ENCODE data around the gene SRA1.

The SRA1 gene

DNA sequence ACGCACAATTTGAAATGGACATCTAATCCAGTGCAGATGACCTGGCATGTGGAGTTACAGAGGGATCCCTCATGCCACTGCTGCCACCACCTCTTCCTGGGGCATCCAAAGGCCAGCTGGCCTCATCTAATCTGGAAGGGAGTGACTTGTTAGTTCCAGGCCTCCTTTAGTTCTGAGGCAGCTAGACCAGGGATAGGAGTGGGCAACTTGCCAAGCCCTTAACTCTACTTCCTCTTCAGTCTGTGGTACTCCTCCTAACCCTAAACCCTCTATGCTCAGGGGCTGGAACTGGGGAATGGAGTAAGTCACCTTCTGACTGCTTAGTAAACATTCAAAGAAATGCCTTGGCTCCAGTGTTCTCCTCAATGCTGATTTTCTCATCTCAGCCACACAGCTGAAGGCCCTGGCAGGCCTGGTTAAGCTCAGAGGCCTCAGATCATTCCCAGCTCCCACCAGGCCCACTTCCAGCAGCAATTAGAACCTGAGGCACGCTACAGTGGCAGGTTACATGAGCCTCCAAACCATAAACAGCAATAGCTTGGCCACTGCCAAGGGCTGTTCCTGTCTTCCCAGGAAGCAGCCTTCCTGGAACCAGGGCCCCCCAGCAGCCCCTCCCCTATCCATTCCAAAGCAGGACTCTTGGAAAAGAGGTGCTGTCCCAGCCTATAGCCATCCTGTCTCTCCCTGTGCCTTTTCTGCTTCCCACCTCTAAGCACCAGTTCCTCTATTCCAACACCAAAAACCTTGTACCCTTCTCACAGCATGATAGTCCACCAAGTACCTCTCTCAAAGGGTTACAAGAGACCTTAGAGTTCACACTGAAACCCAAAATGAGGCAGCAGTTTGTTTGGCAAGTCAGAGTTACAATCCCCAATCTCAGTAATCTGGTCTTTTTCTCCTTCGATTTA lies 7.8 kb downstream of the SRA1 start:
- Histone ChIP-seq H3K27me3 (ENCODE audit: control insufficient read depth, insufficient read depth, low read length) (no peaks in the 10 kb centered on the region), H3K36me3 (ENCODE audit: insufficient read depth, low read length) (peaks cover 42% of the 10 kb centered on the region), H3K9ac (ENCODE audit: low read depth, low read length) (peak overlapping the region; percentile 74), H3K4me1 (ENCODE audit: control insufficient read depth, insufficient read depth, low read length) (peaks cover 43% of the 10 kb centered on the region), H3K4me3 (ENCODE audit: low read length) (no peak overlapping the region), H3K4me2 (ENCODE audit: low read length) (no peak overlapping the region), H3K9me3 (replicated peaks; ENCODE audit: low read length) (no peaks in the 10 kb centered on the region)

DNA sequence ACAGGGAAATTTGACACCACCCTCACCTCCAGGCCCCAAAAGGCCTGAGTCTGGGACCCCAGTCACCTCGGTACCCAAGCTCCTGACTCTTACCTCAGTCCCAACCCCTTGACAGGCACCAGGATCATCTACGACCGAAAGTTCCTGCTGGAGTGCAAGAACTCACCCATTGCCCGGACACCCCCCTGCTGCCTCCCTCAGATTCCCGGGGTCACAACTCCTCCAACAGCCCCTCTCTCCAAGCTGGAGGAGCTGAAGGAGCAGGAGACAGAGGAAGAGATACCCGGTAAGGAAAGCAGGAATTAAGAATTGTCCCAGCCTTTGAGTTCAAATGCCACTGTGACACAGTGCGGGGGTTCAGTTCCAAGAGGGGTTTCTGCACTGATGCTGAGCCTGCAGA lies 8.5 kb downstream of the SRA1 start:
- Histone ChIP-seq H3K9me3 (replicated peaks; ENCODE audit: low read length) (no peaks in the 10 kb centered on the region), H3K4me1 (ENCODE audit: control insufficient read depth, insufficient read depth, low read length) (peaks cover 36% of the 10 kb centered on the region), H3K27me3 (ENCODE audit: control insufficient read depth, insufficient read depth, low read length) (no peaks in the 10 kb centered on the region), H3K36me3 (ENCODE audit: insufficient read depth, low read length) (peaks cover 45% of the 10 kb centered on the region), H3K9ac (ENCODE audit: low read depth, low read length) (peak overlapping the region; percentile 74), H3K4me3 (ENCODE audit: low read length) (no peak overlapping the region), H3K4me2 (ENCODE audit: low read length) (no peak overlapping the region)

DNA sequence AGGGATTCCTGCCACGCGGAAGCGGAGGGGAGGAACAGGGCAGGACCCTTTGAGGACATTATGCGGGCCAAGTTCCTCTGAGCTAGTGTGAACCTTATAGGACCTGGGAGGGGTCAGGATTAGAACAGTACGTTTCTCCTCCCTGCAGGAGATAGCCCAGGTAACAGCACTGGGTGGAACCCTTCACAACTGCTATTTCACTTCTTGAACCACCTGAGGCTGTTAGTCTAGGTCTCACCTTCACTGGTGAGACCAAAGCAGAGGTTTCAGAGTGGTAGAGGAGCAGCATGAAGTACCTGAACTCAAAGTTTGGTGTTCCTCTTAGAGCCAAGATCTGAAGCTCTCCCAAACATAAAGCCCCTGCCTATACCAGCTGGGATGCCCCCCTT lies 9.0 kb downstream of the SRA1 start:
- no peaks in the 10 kb centered on the region for H3K9me3 ChIP-seq (replicated peaks; ENCODE audit: low read length)
- peaks cover 32% of the 10 kb centered on the region for H3K4me1 ChIP-seq (ENCODE audit: control insufficient read depth, insufficient read depth, low read length)
- H3K4me2 ChIP-seq (ENCODE audit: low read length) = peak overlapping the region; percentile 82
- H3K4me3 ChIP-seq (ENCODE audit: low read length) = peak overlapping the region; percentile 62
- peaks cover 44% of the 10 kb centered on the region for H3K36me3 ChIP-seq (ENCODE audit: insufficient read depth, low read length)
- peak overlapping the region; percentile 74 for H3K9ac ChIP-seq (ENCODE audit: low read depth, low read length)
- no peaks in the 10 kb centered on the region for H3K27me3 ChIP-seq (ENCODE audit: control insufficient read depth, insufficient read depth, low read length)

DNA sequence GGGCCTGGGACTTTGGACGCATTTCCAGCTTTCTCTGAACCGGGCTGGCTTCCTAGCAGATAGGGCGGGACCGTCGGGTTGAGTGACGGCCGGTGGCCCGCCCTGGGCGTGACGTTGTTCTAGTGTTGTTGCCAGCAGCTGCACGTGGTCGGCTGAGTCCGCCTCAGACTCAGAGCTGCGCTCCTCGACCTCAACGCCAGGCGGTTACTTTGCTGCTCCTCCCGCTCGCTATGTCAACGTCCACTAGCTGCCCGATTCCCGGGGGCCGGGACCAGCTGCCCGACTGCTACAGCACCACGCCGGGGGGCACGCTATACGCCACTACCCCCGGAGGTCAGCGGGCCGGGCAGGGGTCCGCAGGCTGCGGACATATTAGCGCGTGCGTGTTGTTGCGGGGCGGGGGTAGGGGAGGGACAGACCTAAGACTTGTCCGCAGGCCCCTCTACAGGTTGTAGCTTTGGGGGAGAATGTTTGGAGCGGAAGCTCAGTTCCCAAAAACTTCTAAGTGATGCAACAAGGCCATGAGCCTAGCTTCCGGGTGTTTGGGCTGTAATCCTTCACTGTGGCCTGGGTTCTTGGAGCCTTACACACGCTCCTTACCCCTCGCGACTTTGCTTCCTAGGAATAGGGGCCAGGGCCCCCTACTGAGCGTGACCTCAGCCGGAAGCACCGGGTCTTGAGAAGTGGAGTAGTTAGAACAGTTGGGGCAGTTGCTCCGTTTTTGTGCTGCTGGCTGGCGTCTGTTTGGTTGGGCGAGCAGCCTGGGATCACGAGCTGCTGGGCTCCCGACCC lies 9.6 kb downstream of the SRA1 start, which contains the start of gene EIF4EBP3:
Gene EIF4EBP3 (plus strand): TSS at position 155 of the 792 bp plus-strand sequence. CDS start 76 bp downstream, at position 231.
- Histone ChIP-seq H3K4me3 (ENCODE audit: low read length) (peak within 1 kb of the TSS; percentile 62), H3K27me3 (ENCODE audit: control insufficient read depth, insufficient read depth, low read length) (no peaks in the 10 kb centered on the region), H3K9me3 (replicated peaks; ENCODE audit: low read length) (no peaks in the 10 kb centered on the region), H3K4me2 (ENCODE audit: low read length) (peak within 1 kb of the TSS; percentile 82), H3K9ac (ENCODE audit: low read depth, low read length) (peak within 1 kb of the TSS; percentile 74), H3K36me3 (ENCODE audit: insufficient read depth, low read length) (peaks cover 47% of the 10 kb centered on the region), H3K4me1 (ENCODE audit: control insufficient read depth, insufficient read depth, low read length) (peaks cover 32% of the 10 kb centered on the region)

DNA sequence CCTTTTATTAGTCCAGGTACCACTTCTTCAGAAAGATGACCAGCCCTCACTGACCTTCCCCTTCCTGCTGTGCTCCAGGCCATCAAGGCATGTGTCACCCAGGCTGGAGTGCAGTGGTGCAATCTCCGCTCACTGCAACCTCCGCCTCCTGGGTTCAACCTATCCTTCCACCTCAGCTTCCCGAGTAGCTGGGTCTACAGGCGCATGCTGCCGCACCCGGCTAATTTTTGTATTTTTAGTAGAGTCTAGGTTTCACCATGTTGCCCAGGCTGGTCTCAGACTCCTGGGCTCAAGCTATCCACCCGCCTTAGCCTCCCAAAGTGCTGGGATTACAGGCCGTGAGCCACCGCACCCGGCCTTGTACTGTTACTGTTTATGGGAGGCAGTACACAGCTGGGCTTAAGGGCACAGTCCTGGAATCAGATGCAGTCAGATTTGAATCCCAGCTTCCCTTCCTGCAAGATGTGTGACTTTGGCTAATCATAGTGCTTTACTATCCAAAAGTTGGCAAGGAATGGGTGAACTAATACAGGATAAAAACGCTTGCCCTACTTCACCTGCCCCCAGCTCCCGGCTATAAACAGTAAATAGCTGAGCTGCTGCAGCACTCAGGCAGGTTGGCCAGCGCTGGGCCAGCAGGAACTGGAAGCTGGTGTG lies 10.3 kb downstream of the SRA1 start:
- peaks cover 32% of the 10 kb centered on the region for H3K4me1 ChIP-seq (ENCODE audit: control insufficient read depth, insufficient read depth, low read length)
- peak overlapping the region; percentile 82 for H3K4me2 ChIP-seq (ENCODE audit: low read length)
- no peaks in the 10 kb centered on the region for H3K9me3 ChIP-seq (replicated peaks; ENCODE audit: low read length)
- peaks cover 48% of the 10 kb centered on the region for H3K36me3 ChIP-seq (ENCODE audit: insufficient read depth, low read length)
- peak overlapping the region; percentile 52 for H3K9ac ChIP-seq (ENCODE audit: low read depth, low read length)
- H3K27me3 ChIP-seq (ENCODE audit: control insufficient read depth, insufficient read depth, low read length) = no peaks in the 10 kb centered on the region
- H3K4me3 ChIP-seq (ENCODE audit: low read length) = peak overlapping the region; percentile 50

DNA sequence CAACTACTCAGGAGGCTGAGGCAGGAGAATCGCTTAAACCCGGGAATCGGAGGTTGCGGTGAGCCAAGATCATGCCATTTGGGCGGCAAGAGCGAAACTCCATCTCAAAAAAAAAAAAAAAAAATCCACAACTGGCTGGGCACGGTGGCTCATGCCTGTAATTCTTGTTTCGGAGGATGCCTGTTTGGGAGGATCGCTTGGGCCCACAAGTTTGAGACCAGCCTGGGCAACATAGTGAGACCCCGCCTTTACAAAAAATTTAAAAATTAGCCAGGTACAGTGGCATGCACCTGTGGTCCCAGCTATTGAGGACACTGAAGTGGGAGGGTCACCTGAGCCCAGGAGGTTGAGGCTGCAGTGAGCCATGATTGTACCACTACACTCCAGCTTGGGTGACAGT lies 11.7 kb downstream of the SRA1 start:
- peaks cover 47% of the 10 kb centered on the region for H3K36me3 ChIP-seq (ENCODE audit: insufficient read depth, low read length)
- H3K9me3 ChIP-seq (replicated peaks; ENCODE audit: low read length) = no peaks in the 10 kb centered on the region
- H3K4me3 ChIP-seq (ENCODE audit: low read length) = no peak overlapping the region
- H3K4me1 ChIP-seq (ENCODE audit: control insufficient read depth, insufficient read depth, low read length) = peaks cover 32% of the 10 kb centered on the region
- no peaks in the 10 kb centered on the region for H3K27me3 ChIP-seq (ENCODE audit: control insufficient read depth, insufficient read depth, low read length)
- no peak overlapping the region for H3K4me2 ChIP-seq (ENCODE audit: low read length)
- H3K9ac ChIP-seq (ENCODE audit: low read depth, low read length) = no peak overlapping the region

DNA sequence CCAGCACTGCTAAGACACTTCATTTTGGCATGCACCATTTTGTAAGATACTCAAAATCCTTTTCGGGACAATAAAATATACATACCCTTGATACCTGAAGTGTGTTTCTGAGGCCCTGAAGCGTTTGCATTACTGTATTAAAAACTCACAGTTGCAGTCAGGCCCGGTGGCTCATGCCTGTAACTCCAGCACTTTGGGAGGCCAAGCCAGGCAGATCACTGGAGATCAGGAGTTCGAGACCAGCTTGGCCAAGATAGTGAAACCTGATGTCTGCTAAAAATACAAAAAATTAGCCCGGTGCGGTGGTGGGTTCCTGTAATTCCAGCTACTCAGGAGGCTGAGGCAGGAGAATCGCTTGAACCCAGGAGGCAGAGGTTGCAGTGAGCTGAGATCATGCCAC lies 12.3 kb downstream of the SRA1 start:
- no peaks in the 10 kb centered on the region for H3K9me3 ChIP-seq (replicated peaks; ENCODE audit: low read length)
- H3K4me2 ChIP-seq (ENCODE audit: low read length) = no peak overlapping the region
- no peaks in the 10 kb centered on the region for H3K27me3 ChIP-seq (ENCODE audit: control insufficient read depth, insufficient read depth, low read length)
- H3K4me1 ChIP-seq (ENCODE audit: control insufficient read depth, insufficient read depth, low read length) = peaks cover 32% of the 10 kb centered on the region
- H3K36me3 ChIP-seq (ENCODE audit: insufficient read depth, low read length) = peaks cover 45% of the 10 kb centered on the region
- H3K9ac ChIP-seq (ENCODE audit: low read depth, low read length) = no peak overlapping the region
- no peak overlapping the region for H3K4me3 ChIP-seq (ENCODE audit: low read length)

DNA sequence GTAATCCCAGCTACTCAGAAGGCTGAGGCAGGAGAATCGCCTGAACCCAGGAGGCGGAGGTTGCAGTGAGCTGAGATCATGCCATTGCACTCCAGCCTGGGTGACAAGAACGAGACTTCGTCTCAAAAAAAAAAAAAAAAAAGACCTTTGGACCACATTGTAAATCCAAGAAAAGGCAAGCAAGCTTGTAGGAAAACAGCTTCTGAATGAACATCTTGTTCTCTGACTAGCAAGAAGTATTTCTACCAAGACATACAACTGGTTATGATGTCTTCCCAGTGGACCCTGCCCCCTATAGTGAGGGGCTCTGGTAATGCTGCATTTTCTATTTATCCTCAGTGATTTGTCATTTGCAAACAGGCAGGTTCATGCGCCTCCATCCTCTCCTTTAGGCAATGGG lies 14.3 kb downstream of the SRA1 start:
- no peak overlapping the region for H3K9ac ChIP-seq (ENCODE audit: low read depth, low read length)
- no peaks in the 10 kb centered on the region for H3K27me3 ChIP-seq (ENCODE audit: control insufficient read depth, insufficient read depth, low read length)
- H3K36me3 ChIP-seq (ENCODE audit: insufficient read depth, low read length) = peaks cover 43% of the 10 kb centered on the region
- no peak overlapping the region for H3K4me2 ChIP-seq (ENCODE audit: low read length)
- H3K4me3 ChIP-seq (ENCODE audit: low read length) = no peak overlapping the region
- H3K4me1 ChIP-seq (ENCODE audit: control insufficient read depth, insufficient read depth, low read length) = peaks cover 14% of the 10 kb centered on the region
- H3K9me3 ChIP-seq (replicated peaks; ENCODE audit: low read length) = no peaks in the 10 kb centered on the region

DNA sequence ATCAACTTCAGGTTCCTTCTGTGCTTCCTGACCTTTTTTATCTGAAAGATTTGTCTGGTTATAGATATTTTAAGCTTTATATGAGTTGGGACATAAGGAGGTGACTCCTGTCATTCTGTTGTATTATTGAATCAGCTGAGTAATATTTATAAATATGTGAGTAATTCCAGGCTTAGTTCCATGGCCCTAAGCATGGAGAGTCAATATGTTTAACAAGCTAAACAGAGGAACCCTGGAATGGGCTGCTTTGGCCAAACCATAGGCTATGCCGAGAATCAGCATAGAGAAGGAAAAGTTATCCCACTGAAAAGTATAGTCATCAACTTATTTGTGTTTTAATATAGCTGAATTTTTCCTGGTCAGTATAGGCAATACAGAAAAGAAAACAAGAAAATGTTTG lies 17.0 kb downstream of the SRA1 start:
- H3K9me3 ChIP-seq (replicated peaks; ENCODE audit: low read length) = no peaks in the 10 kb centered on the region
- H3K9ac ChIP-seq (ENCODE audit: low read depth, low read length) = no peak overlapping the region
- no peaks in the 10 kb centered on the region for H3K4me1 ChIP-seq (ENCODE audit: control insufficient read depth, insufficient read depth, low read length)
- no peak overlapping the region for H3K4me3 ChIP-seq (ENCODE audit: low read length)
- H3K27me3 ChIP-seq (ENCODE audit: control insufficient read depth, insufficient read depth, low read length) = no peaks in the 10 kb centered on the region
- peaks cover 53% of the 10 kb centered on the region for H3K36me3 ChIP-seq (ENCODE audit: insufficient read depth, low read length)
- H3K4me2 ChIP-seq (ENCODE audit: low read length) = no peak overlapping the region

DNA sequence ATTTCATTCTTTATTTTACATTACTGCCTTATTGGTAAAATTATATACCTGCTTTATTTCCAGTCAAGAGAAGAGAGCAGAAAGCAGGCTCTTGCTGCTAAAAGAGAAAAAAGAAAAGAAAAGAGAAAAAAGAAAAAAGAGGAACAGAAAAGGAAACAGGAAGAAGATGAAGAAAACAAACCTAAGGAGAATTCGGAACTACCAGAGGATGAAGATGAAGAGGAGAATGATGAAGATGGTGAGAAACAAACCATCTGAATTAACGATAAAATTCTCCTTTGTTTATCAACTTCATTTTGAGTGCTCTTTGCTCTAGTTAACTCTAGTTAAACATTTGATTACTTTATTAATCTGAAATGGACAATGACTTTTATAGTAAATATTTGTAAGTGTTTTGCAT lies 33.3 kb downstream of the SRA1 start:
- Histone ChIP-seq H3K4me1 (ENCODE audit: control insufficient read depth, insufficient read depth, low read length) (no peaks in the 10 kb centered on the region), H3K4me2 (ENCODE audit: low read length) (no peak overlapping the region), H3K36me3 (ENCODE audit: insufficient read depth, low read length) (peaks cover 41% of the 10 kb centered on the region)

DNA sequence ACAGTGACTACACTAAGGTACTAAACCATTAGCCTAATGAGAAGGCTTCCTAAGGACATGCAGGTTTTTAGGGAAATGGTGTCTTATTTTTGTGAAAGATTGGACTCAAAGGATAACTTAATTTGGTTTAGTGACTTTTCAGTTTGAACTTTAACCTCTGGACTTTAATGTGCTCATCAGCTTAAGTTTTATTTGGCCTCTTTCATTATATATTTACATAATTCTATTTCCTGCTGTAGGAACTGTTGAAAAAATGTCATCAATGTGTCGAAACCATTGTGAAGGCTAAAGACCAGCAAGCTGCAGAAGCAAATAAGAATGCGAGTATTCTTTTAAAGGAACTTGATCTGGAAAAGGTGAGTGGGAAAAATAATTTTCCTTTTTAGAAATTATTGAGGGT lies 44.1 kb downstream of the SRA1 start:
- Histone ChIP-seq H3K9ac (ENCODE audit: low read depth, low read length) (no peak overlapping the region), H3K27me3 (ENCODE audit: control insufficient read depth, insufficient read depth, low read length) (no peaks in the 10 kb centered on the region), H3K36me3 (ENCODE audit: insufficient read depth, low read length) (peaks cover 41% of the 10 kb centered on the region), H3K4me3 (ENCODE audit: low read length) (no peak overlapping the region), H3K9me3 (replicated peaks; ENCODE audit: low read length) (no peaks in the 10 kb centered on the region), H3K4me2 (ENCODE audit: low read length) (no peak overlapping the region), H3K4me1 (ENCODE audit: control insufficient read depth, insufficient read depth, low read length) (no peaks in the 10 kb centered on the region)

More for the DNA sequence above, 33.3 kb downstream of the SRA1 start:
- Histone ChIP-seq H3K9me3 (replicated peaks; ENCODE audit: low read length) (no peaks in the 10 kb centered on the region), H3K4me3 (ENCODE audit: low read length) (no peak overlapping the region), H3K9ac (ENCODE audit: low read depth, low read length) (no peak overlapping the region), H3K27me3 (ENCODE audit: control insufficient read depth, insufficient read depth, low read length) (no peaks in the 10 kb centered on the region)
